Activated naive CD4-positive, alpha-beta T cell treated with anti-CD3 and anti-CD28 coated beads, Interleukin-2, amount 50 U/mL, for 24 hours (primary cell): ENCODE data around the gene CDV3.

Experiments used
- H3K27ac Mint-ChIP-seq: one replicate; pipeline ENCODE4 v1.8.0; 2021; ENCODE audit warnings: mild to moderate bottlenecking, mixed read lengths
- H3K27me3 Mint-ChIP-seq: one replicate; pipeline ENCODE4 v1.8.0; 2021; ENCODE audit warnings: mixed read lengths
- H3K36me3 Mint-ChIP-seq: one replicate; pipeline ENCODE4 v1.8.0; 2021; ENCODE audit warnings: mixed read lengths
- H3K4me1 Mint-ChIP-seq: one replicate; pipeline ENCODE4 v1.8.0; 2021; ENCODE audit warnings: mixed read lengths
- H3K4me3 Mint-ChIP-seq: one replicate; pipeline ENCODE4 v1.8.0; 2021; ENCODE audit warnings: mild to moderate bottlenecking, mixed read lengths
- H3K9me3 Mint-ChIP-seq: one replicate; pipeline ENCODE4 v1.8.0; 2021; ENCODE audit warnings: mixed read lengths

The CDV3 gene

GRCh38 chr3:133611534-133611933 is 38.0 kb downstream of the CDV3 start:
- no peaks in the 10 kb centered on the region for H3K9me3 Mint-ChIP-seq
- H3K4me1 Mint-ChIP-seq, result no peaks in the 10 kb centered on the region
- no peak overlapping the region for H3K4me3 Mint-ChIP-seq
- H3K27me3 Mint-ChIP-seq, result no peaks in the 10 kb centered on the region
- peaks cover 31% of the 10 kb centered on the region for H3K36me3 Mint-ChIP-seq
- no peak overlapping the region for H3K27ac Mint-ChIP-seq

- peaks cover 26% of the 10 kb centered on the region for H3K36me3 Mint-ChIP-seq
- no peak overlapping the region for H3K27ac Mint-ChIP-seq
- H3K4me1 Mint-ChIP-seq, result no peaks in the 10 kb centered on the region
- H3K4me3 Mint-ChIP-seq, result no peak overlapping the region
- H3K27me3 Mint-ChIP-seq, result no peaks in the 10 kb centered on the region
- no peaks in the 10 kb centered on the region for H3K9me3 Mint-ChIP-seq
Measured at GRCh38 chr3:133620066-133620784, 46.7 kb downstream of the CDV3 start.

GRCh38 chr3:133627789-133628188 is 54.3 kb downstream of the CDV3 start:
- no peak overlapping the region for H3K4me3 Mint-ChIP-seq
- H3K9me3 Mint-ChIP-seq, result no peaks in the 10 kb centered on the region
- peaks cover 25% of the 10 kb centered on the region for H3K36me3 Mint-ChIP-seq
- no peak overlapping the region for H3K27ac Mint-ChIP-seq
- H3K4me1 Mint-ChIP-seq, result peaks cover 8% of the 10 kb centered on the region
- H3K27me3 Mint-ChIP-seq, result no peaks in the 10 kb centered on the region

GRCh38 chr3:133629146-133629545 is 55.7 kb downstream of the CDV3 start:
- Mint-ChIP-seq H3K4me3 (no peak overlapping the region), H3K4me1 (peaks cover 12% of the 10 kb centered on the region), H3K36me3 (peaks cover 30% of the 10 kb centered on the region), H3K9me3 (no peaks in the 10 kb centered on the region), H3K27me3 (no peaks in the 10 kb centered on the region), H3K27ac (no peak overlapping the region)

GRCh38 chr3:133633439-133633838 is 60.0 kb downstream of the CDV3 start:
- H3K36me3 Mint-ChIP-seq, result peaks cover 34% of the 10 kb centered on the region

More at GRCh38 chr3:133633439-133633838, 60.0 kb downstream of the CDV3 start:
- no peaks in the 10 kb centered on the region for H3K27me3 Mint-ChIP-seq
- H3K4me3 Mint-ChIP-seq, result no peak overlapping the region
- peaks cover 13% of the 10 kb centered on the region for H3K4me1 Mint-ChIP-seq
- no peaks in the 10 kb centered on the region for H3K9me3 Mint-ChIP-seq
- no peak overlapping the region for H3K27ac Mint-ChIP-seq
